HUDEP-2 (cell line): ENCODE results near the gene THRB.

Source experiments
- DNase-seq, 76 experiments: peaks; one replicate each; lab custom pipeline; 2025; ENCODE audit not compliant: unreplicated experiment in 76 of 76; lab: John Stamatoyannopoulos, UW

Gene THRB

DNA sequence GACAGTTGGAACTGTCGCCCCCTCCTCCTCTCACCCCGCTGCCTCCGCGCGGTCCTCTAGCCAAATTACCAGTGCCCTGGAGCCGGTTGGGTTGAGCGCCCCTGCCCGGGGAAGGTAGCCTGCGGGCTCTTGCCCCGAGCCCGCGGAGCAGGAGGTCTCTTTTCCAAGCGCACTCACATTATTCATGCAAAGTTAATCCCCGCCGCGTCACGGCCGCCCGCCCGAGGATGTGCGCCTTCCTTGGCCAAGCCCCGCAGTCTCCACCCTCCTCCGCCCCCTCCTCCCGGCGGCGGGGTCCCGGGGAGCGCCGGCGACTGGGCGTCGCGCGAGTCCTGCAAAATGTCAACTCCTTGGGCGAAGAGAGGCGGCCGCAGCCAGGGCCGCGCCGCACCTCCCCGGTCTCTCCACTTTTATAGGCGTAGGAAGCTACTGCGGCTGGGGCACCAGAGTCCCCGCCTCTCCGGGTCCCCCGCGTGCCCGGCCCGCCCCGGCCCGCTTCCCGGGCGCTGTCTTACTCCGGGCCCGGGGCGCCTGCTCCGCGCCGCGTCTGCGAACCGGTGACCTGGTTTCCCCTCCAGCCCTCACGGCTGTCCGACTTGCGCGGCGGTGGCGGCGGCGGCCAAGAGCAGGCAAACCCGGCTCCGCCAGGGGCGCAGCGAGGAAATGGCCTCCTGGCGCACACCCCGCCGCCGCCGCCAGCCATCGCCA, at the start of gene THRB:
Gene THRB, minus strand, starts transcription at position 233 of the 708 bp plus-strand sequence.
- peak in 69 of 76 experiments; percentile 19 to 88 (median 62) for DNase-seq

DNA sequence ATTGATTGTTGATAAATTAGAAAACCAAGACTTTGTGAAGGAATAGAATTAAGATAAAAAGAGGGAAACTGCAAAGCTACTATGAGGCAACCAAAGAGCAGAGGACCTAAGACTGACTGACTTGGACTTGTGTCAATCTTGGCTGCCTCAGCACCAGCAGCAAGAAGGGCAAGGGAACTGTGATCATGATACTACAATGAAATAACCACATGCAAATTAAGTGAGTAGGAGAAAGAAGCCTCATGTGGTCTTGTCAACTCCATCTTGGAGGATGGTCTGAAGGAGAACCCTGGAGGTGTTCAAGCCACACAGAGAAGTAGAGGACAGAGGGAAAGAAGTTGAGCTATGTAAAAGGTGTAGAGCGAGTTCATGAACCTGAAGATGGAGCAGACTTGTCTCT, 47.3 kb upstream of the THRB start:
- no peak for DNase-seq

DNA sequence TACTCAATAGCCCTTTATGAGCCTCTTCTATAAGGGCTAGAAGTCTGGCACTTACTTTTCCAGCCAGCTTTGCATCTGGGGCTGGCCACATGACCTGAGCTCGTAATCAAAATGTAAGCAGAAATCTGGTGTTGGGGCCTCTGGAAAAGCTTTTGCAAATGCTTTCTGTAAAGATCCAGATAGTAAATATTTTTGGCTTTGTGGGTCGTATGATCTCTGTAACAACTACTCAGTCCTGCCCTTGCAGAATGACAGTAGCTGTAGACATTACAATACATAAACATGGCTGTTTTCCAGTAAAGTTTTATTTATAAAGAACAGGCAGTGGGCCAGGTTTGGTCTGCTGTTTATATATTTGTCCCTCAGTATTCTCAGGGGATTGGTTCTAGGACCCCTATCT, 46.2 kb upstream of the THRB start:
- no peak for DNase-seq

DNA sequence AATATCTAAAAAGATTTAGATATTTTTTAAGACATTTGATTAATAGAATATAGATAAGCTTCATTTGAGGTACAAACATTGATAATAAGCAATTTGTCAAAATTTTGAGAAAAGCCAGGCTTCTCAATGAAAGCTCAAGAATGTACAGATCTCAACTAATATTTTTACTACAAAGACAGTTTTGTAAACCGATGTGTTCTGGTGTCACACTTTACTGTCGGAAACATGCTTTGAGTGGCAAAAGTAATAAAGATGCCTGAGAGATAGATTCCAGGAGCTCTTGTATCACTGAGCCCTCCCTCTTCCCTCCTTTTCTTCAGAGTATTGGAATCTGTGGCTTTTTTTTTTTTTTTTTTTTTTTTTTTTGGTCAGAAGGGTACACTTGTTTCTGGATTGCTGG, 45.0 kb upstream of the THRB start:
- no peak for DNase-seq

DNA sequence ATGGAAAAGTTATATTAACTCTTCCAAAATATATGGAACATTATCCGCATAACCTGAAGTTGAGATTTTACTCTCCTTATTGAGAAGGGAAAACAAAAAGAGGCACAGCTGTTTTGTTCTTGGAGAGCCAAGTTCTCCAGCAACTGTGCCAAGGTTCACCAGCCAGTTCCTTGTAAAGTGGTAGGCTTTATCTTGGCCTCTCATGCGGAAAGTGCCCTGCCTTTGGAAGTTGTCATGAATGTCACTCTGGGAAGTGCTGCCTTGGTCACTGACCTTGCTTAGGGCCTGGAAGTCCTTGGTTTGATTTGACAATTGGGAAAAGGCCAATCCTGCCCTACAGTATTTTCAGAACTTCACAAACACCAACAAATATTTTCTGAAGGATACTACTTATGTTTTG, 44.2 kb upstream of the THRB start:
- DNase-seq: no peak

DNA sequence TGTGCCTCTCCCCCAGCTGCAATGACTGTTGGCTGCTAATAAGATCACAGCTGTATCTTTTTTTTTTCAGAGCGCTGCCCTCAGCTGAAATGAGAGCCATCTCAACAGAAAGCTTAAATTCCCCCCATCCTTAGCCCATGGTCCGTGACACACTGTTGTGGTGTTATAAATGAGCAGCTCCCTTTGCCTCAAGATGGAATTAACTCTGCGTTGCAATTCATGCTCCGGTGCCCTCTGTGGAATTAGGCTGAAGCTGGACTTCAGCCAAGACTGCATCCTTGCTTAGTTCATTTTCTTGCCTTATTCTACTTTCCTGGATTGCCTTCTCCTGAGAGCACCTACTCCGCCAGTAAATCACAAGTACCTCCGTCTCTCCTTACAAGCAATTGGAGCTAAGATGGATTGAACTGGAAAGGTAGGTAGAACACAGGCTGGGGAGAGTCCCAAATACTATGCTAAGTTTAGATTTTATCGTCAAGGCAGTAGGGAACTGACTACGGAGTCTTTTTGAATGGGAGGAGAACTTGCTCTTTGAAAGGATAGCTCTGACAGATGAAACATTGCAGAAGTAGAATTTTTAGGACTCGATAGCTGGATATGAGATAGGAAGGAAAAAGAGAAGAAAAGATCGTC, 39.0 kb upstream of the THRB start:
- no peak for DNase-seq

DNA sequence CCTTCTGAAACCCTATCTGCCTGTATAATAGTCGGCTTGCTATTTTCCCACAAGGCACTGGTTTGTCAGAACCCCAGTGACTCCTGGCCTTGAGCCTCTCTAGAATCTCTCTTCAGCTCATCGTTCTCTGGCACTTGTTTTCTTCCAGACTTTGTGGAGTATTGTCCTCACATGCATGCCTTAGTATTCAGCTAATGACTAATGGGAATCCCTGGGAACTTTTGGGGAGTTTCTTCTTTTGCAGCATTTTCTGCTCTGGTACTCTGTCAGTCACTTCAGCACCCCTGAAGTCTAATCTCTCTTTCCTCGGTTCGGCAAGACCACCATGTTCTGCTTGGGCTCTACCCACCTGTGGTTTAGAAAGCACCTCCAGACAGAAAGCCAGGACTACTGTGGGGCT, 35.8 kb upstream of the THRB start:
- no peak for DNase-seq

DNA sequence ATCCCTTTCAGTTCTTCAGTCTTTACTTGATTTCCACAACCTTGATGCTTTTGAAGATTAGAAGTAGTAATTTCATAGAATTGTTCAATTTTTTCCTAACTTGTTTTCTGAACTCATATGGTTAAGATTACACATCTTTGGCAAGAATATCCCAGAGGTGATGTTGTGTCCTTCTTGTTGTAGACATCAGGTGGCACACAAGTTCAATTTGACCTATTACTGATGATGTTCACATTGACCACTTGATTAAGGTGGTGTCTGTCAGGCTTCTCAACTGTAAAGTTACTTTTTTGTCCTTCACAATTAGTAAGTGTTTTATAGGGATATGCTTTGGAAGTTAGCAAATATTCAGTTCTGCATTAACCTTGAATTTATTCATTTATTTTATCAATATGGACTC, 34.6 kb upstream of the THRB start:
- no peak for DNase-seq

DNA sequence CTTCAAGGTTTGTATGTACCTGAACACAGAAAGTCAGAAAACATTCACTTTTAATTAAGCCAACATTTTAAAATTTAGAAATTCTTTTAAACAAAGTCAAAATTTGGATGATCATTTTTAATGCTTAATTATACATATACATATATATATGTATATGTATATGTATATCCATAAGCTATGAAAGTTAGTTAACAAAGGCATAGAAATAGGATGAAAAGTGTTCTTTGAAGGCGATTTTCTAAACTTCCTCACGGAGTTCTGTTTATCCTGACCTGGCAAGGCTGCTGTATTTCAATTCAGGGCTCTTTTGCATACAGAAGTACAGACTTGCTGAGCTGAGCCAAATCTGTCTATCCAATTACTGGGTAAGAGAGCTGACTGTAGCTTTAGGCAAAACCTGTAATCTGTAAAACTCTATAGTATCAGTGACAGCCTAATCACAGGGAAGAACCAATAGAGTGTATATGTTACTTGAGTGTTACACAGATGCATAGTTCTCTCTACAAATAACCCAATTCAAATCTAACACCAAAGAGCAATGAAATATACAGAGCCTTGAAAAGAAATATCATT, 32.1 kb upstream of the THRB start:
- no peak for DNase-seq

DNA sequence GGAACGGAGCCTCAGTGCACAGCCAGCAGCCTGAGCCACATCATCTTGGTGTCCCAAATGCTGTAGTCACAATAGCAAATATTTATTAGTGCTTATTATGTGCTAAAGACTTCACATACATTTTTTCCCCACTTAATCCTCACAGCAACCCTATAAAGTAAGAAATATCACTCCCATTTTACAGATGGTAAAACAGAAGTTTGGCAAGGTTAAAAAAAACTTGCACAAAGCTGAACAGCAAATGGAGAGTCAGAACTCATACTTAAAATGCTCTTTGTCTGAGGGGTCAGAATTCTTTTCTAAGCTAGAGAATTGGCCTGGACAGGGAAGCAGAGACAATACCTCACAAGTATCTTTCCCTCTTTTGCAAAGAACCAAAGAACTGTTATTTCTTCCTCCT, 30.9 kb upstream of the THRB start:
- DNase-seq: no peak

DNA sequence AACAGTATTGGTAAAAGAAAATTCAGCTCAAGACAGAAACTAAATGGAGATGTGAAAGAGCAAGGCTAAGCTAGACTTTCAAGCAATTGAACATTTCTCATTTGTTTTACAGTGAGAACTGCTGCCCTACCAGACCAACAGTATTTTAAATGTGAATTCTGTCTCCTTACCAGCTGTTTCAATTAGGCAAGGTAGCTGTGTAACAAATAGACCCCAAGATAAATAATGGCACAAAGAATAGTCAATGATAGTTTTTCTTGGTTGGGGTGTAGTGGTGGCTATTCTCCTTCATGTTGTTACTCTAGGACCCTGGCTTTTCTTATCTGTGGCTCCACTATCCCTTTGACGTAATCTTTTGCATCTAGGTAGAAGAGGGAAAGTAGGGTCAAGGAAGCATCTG, 30.4 kb upstream of the THRB start:
- no peak for DNase-seq

DNA sequence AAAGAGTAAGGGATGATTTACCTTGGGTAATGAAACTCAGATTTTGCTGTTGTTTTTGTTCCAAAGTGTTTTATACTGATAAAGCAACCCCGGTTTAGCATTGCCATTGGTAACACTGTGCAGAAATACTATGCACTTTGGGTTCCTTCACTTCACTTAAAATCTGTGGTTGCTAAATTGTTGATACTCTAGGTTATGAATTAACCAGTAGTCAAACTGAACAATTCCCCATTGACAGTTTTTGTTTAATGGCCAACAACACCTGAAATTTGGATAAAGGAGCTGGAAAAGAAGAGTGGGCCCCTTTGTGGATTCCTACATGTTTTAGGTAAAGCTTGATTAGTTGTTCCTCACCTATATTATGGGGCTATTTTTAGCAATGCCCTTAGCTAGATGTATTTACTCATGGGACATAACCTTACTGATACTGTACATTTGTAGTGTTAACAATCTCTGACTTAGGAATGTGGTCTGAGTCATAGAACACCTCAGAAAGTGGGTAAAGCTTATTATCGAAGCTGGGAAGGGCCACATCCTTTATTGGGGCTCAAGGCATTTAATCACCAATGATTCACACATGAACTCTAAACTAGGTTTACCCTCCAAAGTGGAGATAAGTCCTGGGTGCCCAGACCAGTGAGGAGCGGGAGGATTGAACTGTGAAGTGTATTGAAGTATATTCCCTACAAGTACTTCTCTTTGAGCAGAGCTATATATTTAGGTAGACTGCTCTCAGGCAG, 29.5 kb upstream of the THRB start:
- no peak for DNase-seq

DNA sequence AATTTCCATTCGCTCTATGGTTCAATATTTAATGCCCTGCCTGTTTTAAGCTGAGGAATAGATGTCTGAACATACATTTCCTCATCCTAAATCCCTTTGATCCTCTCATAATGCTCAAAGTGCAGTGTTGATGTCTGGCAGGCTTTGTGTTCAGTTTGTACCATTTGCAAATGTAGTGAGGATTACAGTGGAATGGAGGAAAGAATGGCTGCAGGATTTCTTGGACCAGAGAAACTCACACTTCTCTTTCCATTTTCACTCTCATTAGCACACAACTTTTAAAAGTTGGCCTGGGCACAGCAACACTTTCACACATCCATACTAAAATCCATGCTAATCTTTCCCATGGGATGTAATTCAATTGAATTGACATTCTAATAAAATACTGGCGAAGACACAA, 28.6 kb upstream of the THRB start:
- no peak for DNase-seq

DNA sequence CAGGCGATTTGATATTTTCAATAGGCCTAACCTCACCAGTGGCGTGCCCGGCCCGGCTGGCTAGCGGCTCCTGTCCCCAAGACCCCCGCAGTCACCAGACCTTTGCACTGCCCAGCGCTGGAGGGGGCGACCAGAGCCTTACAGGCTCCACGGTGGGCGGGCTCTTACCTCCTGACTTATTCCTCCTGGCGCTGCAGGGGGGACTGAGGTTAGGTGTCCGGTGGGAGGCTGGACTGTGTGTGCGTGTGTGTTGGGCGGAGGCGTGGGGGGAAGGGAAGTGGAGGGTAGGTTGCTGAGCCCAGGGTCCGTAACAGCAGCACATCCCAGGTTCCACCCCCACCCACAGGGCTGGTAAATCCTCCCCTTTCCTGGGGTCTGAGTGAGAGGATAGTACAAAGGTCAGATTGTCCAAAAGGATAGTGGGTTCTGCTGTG, 27.5 kb upstream of the THRB start:
- no peak for DNase-seq

DNA sequence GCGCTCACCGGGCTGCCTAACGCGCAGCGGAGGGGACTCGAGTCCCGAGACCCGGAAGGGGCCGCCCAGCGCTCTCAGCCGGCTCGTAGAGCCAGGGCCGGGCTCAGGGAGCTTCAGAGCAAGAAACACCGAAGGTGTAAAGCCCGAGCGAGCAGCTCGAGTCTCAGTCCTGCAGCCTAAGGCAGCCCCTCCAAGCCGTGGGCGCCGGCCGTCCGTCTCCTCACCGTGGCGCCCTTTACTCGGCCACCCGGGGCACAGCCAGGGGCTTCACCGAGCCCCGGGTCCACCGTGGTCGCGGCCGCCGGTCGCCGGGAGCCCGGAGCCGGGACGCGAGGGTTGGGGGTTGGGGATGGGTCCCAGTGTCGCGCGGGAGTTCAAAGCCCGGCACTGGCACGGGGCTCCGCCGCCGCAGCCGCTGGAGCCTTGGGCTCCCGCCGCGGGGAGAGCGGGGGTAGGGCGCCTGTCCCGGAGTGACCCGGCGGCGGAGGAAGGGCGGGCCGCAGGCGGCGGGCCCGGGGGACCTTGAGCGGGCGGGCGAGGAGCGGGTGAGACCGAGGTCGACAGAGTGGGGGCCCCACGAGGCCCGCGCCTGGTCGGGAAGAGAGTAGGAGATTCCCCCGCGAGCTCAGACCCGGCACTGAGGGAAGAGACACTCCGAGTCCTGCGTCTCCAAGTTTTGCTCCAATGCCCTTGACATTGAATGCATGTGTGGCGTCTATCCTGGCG, 26.9 kb upstream of the THRB start:
- DNase-seq: peak in 51 of 76 experiments; percentile 5 to 63 (median 34)

DNA sequence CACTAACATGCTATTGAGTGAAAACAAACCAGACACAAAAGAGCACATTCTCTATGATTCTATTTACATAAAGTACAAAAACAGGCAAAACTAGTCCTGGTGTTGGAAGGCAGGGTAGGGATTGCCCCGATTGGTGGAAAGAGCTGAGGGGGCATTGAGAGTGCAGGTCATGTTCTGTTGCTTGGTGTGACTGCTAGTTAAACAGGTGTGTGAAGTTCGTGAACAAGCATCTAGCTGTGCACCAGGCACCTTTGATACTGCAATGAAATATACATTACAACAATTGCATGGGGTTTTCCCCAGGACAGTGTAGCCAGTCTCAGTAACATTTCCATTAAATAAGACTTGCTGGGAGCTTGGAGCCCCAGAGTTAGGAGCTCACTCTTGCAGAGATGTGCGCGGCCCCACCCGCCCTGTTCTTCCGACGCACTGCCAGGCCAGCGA, 26.3 kb upstream of the THRB start:
- DNase-seq: peak in 2 of 76 experiments; percentile 22 to 23

DNA sequence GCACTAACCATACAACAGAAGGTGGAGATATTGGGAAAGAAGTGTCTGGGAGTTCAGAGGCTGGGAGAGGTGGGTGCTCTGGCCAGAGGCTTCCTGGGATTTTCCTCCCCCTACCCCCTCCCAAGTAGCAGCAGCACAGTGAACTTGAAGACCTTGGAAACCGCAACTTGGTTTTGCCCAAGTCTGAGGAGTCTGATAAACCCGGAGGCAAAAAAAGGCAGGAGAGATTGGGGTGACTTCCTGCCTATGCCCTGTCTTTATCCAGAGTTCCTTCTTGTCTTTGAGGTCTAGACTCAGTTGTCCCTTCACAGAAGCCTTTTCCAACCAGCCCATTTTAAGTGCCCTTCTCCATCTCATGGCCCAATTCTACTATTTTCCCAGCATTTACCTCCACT, 25.4 kb upstream of the THRB start:
- no peak for DNase-seq

DNA sequence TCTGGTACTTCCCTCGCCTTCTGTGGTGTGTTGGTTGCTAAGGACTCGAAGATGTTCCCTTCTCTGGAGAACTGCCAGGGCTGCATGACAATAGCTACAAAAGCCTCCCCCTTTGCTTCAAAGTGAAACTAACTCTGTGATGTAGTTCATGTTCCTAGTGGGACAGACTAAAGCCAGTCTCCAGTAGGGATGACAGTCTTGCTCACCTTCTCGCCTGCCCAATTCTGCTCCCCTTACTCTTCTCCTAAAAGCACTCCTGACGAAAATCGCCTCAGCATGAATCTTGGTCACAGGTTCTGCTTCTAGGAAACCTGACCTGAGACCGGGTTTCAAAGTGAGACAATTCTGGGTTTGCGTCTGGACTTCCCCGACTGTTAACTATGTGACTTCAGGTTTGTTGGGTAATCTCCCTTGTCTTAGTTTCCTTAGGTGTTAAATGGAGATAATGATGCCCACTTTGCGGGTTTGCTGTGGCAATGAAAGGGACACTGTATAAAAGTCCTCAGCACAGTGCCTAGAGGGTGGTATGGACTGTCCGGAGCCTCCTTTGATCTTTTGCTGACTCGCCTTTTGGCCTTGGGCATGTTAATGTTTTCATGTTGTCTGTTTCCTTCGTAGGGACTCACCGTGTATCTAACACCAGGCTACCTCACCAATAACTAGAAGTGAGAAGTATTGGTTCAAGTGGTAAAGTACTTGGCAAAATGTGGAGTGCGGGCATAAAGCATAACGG, 24.9 kb upstream of the THRB start:
- DNase-seq: peak in 9 of 76 experiments; percentile 1 to 18 (median 6)

DNA sequence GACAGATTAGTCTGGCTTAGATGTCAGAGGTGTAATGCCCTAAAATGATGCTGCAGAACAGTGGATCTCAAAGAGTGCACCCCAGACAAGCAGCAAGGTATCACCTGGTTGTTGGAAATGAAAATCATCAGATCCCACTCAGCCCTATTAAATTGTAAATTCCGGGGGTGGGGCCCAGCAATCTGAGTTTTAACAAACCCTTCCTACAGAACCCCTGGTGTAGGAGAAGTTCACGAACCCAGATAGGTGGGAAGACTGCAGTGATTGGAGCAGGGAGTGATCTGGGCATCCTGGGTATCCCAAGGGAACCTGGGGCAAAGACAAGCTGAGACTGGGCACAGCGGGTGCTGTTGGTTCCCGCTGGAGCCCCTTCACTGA, 24.3 kb upstream of the THRB start:
- DNase-seq: no peak

DNA sequence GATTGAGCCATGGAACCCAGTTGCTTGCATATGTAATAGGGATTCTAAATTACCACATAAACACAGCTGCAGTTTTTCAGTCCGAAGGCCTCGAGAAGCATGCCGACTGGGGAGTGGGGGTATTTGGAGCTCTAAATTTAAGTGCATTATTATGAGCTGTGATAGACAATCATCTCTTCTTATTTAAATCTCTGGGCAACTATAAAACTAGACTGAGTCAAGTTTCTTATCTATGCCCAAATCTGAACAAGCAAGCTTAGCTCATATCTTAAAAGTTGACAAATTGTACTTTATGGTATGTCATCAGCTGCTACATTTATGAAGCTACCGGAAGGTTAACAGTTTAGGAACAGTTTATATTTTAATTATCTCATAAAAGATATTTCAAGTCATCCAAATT, 19.5 kb upstream of the THRB start:
- no peak for DNase-seq
